Esophagus squamous epithelium (tissue), 4 donors: ENCODE measurements around the gene KCNJ1.

Experiments
- CTCF ChIP-seq, 6 experiments: fragments of 450-650 bp in 4 of 6; fragments of 200-600 bp in 2 of 6; sonication (generic) in 2 of 6; IDR thresholded peaks; one replicate each; pipeline ENCODE4 v1.5.1; 2016 to 2019; ENCODE audit warnings: antibody characterized with exemption in 6 of 6, mild to moderate bottlenecking in 4 of 6, moderate library complexity in 4 of 6
- POLR2A ChIP-seq, 4 donors: fragments of 450-650 bp; IDR thresholded peaks; one replicate each; pipeline ENCODE4 v1.6.1; 2017; ENCODE audit warnings: antibody characterized with exemption in 4 of 4, mild to moderate bottlenecking in 4 of 4, moderate library complexity in 3 of 4

- TF ChIP-seq CTCF (IDR thresholded peaks at IDR 0.05): no peak
- no peak for TF ChIP-seq POLR2A (IDR thresholded peaks at IDR 0.05)
Measured at GRCh38 chr11:128796270-128796669, 70.8 kb downstream of the KCNJ1 start.
